Nephron (organoid): Measurements from ENCODE around the gene C2CD4B.

Experiments
- H3K27ac Mint-ChIP-seq, 3 experiments: 2 replicates each; pipeline ENCODE4 v1.8.0; 2020; ENCODE audit warnings: mixed read lengths in 3 of 3, mild to moderate bottlenecking in 2 of 3, moderate library complexity in 1 of 3
- H3K27me3 Mint-ChIP-seq: 2 replicates; pipeline ENCODE4 v1.8.0; 2021; ENCODE audit warnings: low read depth, mild to moderate bottlenecking, moderate library complexity, mixed read lengths
- H3K36me3 Mint-ChIP-seq: 2 replicates; pipeline ENCODE4 v1.8.0; 2020; ENCODE audit warnings: low read depth, mixed read lengths
- H3K4me1 Mint-ChIP-seq: 2 replicates; pipeline ENCODE4 v1.8.0; 2020; ENCODE audit warnings: mixed read lengths
- H3K4me3 Mint-ChIP-seq, 3 experiments: 2 replicates each; pipeline ENCODE4 v1.8.0; 2020; ENCODE audit warnings: mild to moderate bottlenecking in 3 of 3, mixed read lengths in 3 of 3, moderate library complexity in 2 of 3
- H3K9me3 Mint-ChIP-seq: 2 replicates; pipeline ENCODE4 v1.8.0; 2020; ENCODE audit warnings: mixed read lengths
- CTCF ChIP-seq, 3 experiments: fragments of 200-600 bp; sonication (generic); IDR thresholded peaks; one replicate each; pipeline ENCODE4 v1.5.0; 2021; ENCODE audit warnings: antibody characterized with exemption in 3 of 3; ENCODE audit not compliant: unreplicated experiment in 3 of 3

Gene C2CD4B

GRCh38 chr15:62147551-62147950 is 17.5 kb downstream of the C2CD4B start:
- TF ChIP-seq CTCF (IDR thresholded peaks at IDR 0.05; ENCODE audit: unreplicated experiment in 3 of 3) = no peak

GRCh38 chr15:62147149-62147548 is 17.9 kb downstream of the C2CD4B start:
- Mint-ChIP-seq H3K4me1 (peaks cover 4% of the 10 kb centered on the region), H3K4me3 (no peak overlapping the region), H3K9me3 (peaks cover 5% of the 10 kb centered on the region), H3K27me3 (peaks cover 4% of the 10 kb centered on the region), H3K36me3 (no peaks in the 10 kb centered on the region), H3K27ac (no peak overlapping the region)
- TF ChIP-seq CTCF (IDR thresholded peaks at IDR 0.05; ENCODE audit: unreplicated experiment in 3 of 3) = no peak

More at GRCh38 chr15:62147551-62147950, 17.5 kb downstream of the C2CD4B start:
- no peak overlapping the region for H3K4me3 Mint-ChIP-seq
- H3K27me3 Mint-ChIP-seq = peaks cover 4% of the 10 kb centered on the region
- H3K9me3 Mint-ChIP-seq = peaks cover 2% of the 10 kb centered on the region
- H3K27ac Mint-ChIP-seq = no peak overlapping the region
- no peaks in the 10 kb centered on the region for H3K36me3 Mint-ChIP-seq
- no peaks in the 10 kb centered on the region for H3K4me1 Mint-ChIP-seq

DNA sequence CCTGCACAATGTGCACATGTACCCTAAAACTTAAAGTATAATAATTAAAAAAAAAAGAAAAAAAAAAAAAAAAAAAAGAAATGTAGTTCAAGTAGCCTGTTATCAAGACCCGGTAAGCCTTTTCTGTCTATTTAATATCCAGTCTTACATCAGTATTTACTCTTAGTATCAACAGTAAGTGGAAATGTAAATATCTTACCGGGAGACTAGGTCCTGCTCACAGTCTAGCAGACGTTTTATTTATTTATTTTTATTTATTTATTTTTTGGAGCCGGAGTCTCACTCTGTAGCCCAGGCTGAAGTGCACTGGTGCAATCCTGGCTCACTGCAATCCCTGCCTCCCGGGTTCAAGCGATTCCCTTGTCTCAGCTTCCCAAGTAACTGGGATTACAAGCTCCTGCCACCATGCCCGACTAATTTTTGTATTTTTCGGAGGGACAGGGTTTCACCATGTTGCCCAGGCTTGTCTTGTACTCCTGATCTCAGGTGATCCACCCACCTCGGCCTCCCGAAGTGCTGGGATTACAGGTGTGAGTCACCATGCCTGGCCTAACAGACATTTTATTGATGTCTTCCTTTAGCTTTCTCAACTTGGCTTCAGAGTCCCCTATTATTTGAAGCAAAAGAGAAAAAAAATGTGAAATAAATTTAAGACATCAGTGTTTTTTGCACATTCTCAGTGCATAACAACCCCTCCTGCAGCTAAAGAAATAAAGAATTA is 19.9 kb downstream of the C2CD4B start:
- Mint-ChIP-seq H3K9me3 (peaks cover 5% of the 10 kb centered on the region), H3K36me3 (no peaks in the 10 kb centered on the region), H3K4me1 (peaks cover 11% of the 10 kb centered on the region), H3K4me3 (no peak overlapping the region), H3K27me3 (no peaks in the 10 kb centered on the region), H3K27ac (no peak overlapping the region)
- TF ChIP-seq CTCF (IDR thresholded peaks at IDR 0.05; ENCODE audit: unreplicated experiment in 3 of 3) = no peak

DNA sequence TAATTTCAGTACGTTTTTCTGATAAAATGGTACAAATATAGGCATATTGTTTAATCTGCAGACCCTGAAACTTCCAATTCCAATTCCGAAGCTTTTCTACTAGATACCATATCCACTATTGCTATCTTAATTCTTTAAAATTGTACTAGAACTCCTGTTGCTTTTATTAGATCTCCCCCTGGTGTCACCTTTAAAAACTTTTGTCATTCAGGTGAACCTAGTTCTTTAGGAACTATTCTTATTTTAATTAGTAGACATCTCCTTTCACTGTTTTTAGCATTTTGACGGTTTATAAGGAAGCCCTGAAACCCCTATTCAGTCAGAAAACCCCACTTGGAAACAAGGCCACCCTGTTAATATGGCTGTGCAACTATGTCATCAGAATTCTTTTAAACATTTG is 22.3 kb downstream of the C2CD4B start:
- H3K9me3 Mint-ChIP-seq = peaks cover 5% of the 10 kb centered on the region
- no peaks in the 10 kb centered on the region for H3K27me3 Mint-ChIP-seq
- H3K4me1 Mint-ChIP-seq = peaks cover 22% of the 10 kb centered on the region
- H3K4me3 Mint-ChIP-seq = no peak overlapping the region
- no peaks in the 10 kb centered on the region for H3K36me3 Mint-ChIP-seq
- TF ChIP-seq CTCF (IDR thresholded peaks at IDR 0.05; ENCODE audit: unreplicated experiment in 3 of 3) = no peak
- no peak overlapping the region for H3K27ac Mint-ChIP-seq

GRCh38 chr15:62141643-62142588 is 23.2 kb downstream of the C2CD4B start:
- no peak for TF ChIP-seq CTCF (IDR thresholded peaks at IDR 0.05; ENCODE audit: unreplicated experiment in 3 of 3)
- Mint-ChIP-seq H3K36me3 (no peaks in the 10 kb centered on the region), H3K27ac (peak overlapping the region in 1 of 3 experiments; percentile 6), H3K4me3 (no peak overlapping the region), H3K4me1 (peaks cover 23% of the 10 kb centered on the region), H3K27me3 (no peaks in the 10 kb centered on the region), H3K9me3 (peaks cover 5% of the 10 kb centered on the region)
